ENCODE results near the gene MFSD12. TPM values are rescaled to one million over a fixed set of nuclear protein-coding genes. Genes with fewer than 3 reads are reported as not detected.

Gene MFSD12
- total RNA-seq, 1 donor from 2014 or later = 46.3 TPM

GRCh38 chr19:3522421-3523360, 34.7 kb downstream of the MFSD12 start:
- no peak for DNase-seq (ENCODE audit: low read depth)
- FAIRE-seq = no peak
- Histone ChIP-seq H3K4me3 (ENCODE audit: low read depth, low read length) (no peak overlapping the region), H3K36me3 (ENCODE audit: control insufficient read depth, insufficient read depth, low read length) (peaks cover 44% of the 10 kb centered on the region), H3K27me3 (ENCODE audit: control insufficient read depth, insufficient read depth, low read length) (no peaks in the 10 kb centered on the region)
- TF ChIP-seq CTCF (IDR thresholded peaks at IDR 0.05; ENCODE audit: insufficient read depth, low read length, severe bottlenecking) = no peak

GRCh38 chr19:3521104-3521445, 36.3 kb downstream of the MFSD12 start:
- H3K36me3 ChIP-seq (ENCODE audit: control insufficient read depth, insufficient read depth, low read length) = peaks cover 34% of the 10 kb centered on the region

GRCh38 chr19:3520166-3521103, 37.0 kb downstream of the MFSD12 start:
- Histone ChIP-seq H3K36me3 (ENCODE audit: control insufficient read depth, insufficient read depth, low read length) (peaks cover 33% of the 10 kb centered on the region), H3K4me3 (ENCODE audit: low read depth, low read length) (peak overlapping the region; percentile 9), H3K27me3 (ENCODE audit: control insufficient read depth, insufficient read depth, low read length) (no peaks in the 10 kb centered on the region)
- FAIRE-seq = peak; percentile 94
- TF ChIP-seq CTCF (IDR thresholded peaks at IDR 0.05; ENCODE audit: insufficient read depth, low read length, severe bottlenecking) = peak; percentile 9
- DNase-seq (ENCODE audit: low read depth) = peak; percentile 87

More at GRCh38 chr19:3521104-3521445, 36.3 kb downstream of the MFSD12 start:
- H3K4me3 ChIP-seq (ENCODE audit: low read depth, low read length) = peak overlapping the region; percentile 9
- no peaks in the 10 kb centered on the region for H3K27me3 ChIP-seq (ENCODE audit: control insufficient read depth, insufficient read depth, low read length)
- no peak for TF ChIP-seq CTCF (IDR thresholded peaks at IDR 0.05; ENCODE audit: insufficient read depth, low read length, severe bottlenecking)
- FAIRE-seq (no peak), DNase-seq (ENCODE audit: low read depth) (no peak)

- no peak for FAIRE-seq
Measured at GRCh38 chr19:3519126-3519525, 38.3 kb downstream of the MFSD12 start.

GRCh38 chr19:3518659-3519058, 38.7 kb downstream of the MFSD12 start:
- FAIRE-seq (no peak), DNase-seq (ENCODE audit: low read depth) (no peak)
- H3K4me3 ChIP-seq (ENCODE audit: low read depth, low read length) = no peak overlapping the region
- no peaks in the 10 kb centered on the region for H3K27me3 ChIP-seq (ENCODE audit: control insufficient read depth, insufficient read depth, low read length)
- no peak for TF ChIP-seq CTCF (IDR thresholded peaks at IDR 0.05; ENCODE audit: insufficient read depth, low read length, severe bottlenecking)
- peaks cover 26% of the 10 kb centered on the region for H3K36me3 ChIP-seq (ENCODE audit: control insufficient read depth, insufficient read depth, low read length)

More at GRCh38 chr19:3519126-3519525, 38.3 kb downstream of the MFSD12 start:
- TF ChIP-seq CTCF (IDR thresholded peaks at IDR 0.05; ENCODE audit: insufficient read depth, low read length, severe bottlenecking) = no peak
- Histone ChIP-seq H3K4me3 (ENCODE audit: low read depth, low read length) (no peak overlapping the region), H3K27me3 (ENCODE audit: control insufficient read depth, insufficient read depth, low read length) (no peaks in the 10 kb centered on the region), H3K36me3 (ENCODE audit: control insufficient read depth, insufficient read depth, low read length) (peaks cover 30% of the 10 kb centered on the region)
- DNase-seq (ENCODE audit: low read depth) = no peak
